C4-2B (cell line): ENCODE data around the gene TPX2.

ENCODE experiments used
- H3K27ac ChIP-seq: fragments of 450-650 bp; 2 replicates; pipeline ENCODE4 v1.5.1; 2017
- ZFX ChIP-seq: fragments of 450-650 bp; IDR thresholded peaks from 2 replicates; pipeline ENCODE4 v1.6.1; 2017
- TF ChIP-seq, protein P1 (sequence below): fragments of 450-650 bp; conservative IDR thresholded peaks from 2 replicates; pipeline ENCODE4 v1.5.1; 2017; ENCODE audit warnings: mild to moderate bottlenecking

Gene TPX2

DNA sequence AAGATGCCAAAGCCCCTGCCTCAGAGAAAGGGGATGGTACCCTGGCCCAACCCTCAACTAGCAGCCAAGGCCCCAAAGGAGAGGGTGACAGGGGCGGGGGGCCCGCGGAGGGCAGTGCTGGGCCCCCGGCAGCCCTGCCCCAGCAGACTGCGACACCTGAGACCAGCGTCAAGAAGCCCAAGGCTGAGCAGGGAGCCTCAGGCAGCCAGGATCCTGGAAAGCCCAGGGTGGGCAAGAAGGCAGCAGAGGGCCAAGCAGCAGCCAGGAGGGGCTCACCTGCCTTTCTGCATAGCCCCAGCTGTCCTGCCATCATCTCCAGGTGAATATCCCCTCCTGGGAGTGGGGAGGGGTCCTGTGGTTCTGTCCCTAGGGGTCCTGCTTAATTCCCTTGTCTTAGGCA lies 81.1 kb downstream of the TPX2 start:
- no peak overlapping the region for H3K27ac ChIP-seq
- TF ChIP-seq, protein P1, sequence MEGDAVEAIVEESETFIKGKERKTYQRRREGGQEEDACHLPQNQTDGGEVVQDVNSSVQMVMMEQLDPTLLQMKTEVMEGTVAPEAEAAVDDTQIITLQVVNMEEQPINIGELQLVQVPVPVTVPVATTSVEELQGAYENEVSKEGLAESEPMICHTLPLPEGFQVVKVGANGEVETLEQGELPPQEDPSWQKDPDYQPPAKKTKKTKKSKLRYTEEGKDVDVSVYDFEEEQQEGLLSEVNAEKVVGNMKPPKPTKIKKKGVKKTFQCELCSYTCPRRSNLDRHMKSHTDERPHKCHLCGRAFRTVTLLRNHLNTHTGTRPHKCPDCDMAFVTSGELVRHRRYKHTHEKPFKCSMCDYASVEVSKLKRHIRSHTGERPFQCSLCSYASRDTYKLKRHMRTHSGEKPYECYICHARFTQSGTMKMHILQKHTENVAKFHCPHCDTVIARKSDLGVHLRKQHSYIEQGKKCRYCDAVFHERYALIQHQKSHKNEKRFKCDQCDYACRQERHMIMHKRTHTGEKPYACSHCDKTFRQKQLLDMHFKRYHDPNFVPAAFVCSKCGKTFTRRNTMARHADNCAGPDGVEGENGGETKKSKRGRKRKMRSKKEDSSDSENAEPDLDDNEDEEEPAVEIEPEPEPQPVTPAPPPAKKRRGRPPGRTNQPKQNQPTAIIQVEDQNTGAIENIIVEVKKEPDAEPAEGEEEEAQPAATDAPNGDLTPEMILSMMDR: no peak
- TF ChIP-seq ZFX: no peak

DNA sequence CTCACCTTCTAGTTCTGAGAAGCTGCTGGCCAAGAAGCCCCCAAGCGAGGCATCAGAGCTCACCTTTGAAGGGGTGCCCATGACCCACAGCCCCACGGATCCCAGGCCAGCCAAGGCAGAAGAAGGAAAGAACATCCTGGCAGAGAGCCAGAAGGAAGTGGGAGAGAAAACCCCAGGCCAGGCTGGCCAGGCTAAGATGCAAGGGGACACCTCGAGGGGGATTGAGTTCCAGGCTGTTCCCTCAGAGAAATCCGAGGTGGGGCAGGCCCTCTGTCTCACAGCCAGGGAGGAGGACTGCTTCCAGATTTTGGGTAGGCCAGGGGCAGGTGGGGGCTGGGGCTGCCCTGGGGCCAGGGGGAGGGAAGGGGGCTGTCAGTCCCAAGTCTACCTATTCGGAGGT lies 82.3 kb downstream of the TPX2 start:
- H3K27ac ChIP-seq: no peak overlapping the region
- TF ChIP-seq, protein P1: no peak
- no peak for TF ChIP-seq ZFX

DNA sequence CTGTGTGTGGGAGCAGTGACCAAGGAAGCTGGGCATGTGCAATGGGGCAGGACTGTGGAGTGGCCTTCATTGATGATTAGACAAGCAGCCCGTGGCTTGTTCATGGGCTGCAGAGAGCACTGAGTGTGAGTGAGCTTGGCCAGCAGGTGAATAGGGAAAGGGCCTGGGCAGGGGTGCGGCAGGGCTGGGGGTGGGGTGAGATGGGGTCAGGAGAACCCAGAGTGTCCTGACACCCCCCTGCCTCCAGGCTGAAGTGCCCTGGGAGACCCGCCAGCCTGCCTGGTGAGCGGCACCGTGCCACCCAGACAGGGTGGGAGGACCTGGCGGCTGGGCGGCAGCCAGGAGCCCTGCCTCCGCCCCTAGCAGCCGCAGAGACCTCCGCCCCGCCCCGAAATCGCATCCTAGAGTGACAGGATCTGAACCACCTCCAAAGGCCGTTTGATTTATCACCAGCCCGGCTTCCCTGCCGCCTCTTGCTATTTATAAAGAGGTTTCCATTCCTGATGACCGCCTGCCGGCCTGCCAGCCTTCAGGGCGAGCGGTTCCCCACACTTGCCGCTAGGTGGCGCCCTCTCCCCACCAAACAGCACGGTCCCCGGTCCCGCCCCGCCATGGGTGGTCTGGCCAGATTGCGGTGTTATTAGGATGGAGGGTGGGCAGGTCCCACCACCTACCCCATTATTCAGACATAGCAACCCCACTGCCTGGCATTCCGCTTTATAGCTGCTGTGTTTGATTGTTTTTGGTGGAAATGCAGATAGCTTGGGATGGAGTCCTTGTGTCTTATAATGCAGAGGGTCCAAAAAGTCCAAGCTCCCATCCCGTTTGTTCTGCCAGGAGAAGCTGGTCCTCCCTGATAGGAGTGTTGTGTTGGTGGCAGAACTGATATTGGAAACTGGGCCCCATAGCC lies 83.6 kb downstream of the TPX2 start:
- TF ChIP-seq, protein P1: peak; percentile 98
- no peak for TF ChIP-seq ZFX
- H3K27ac ChIP-seq: no peak overlapping the region

GRCh38 chr20:31823360-31824124 lies 84.5 kb downstream of the TPX2 start:
- no peak overlapping the region for H3K27ac ChIP-seq
- TF ChIP-seq, protein P1: no peak
- TF ChIP-seq ZFX: no peak

GRCh38 chr20:31824125-31824485 lies 85.0 kb downstream of the TPX2 start:
- no peak overlapping the region for H3K27ac ChIP-seq
- TF ChIP-seq ZFX: no peak

DNA sequence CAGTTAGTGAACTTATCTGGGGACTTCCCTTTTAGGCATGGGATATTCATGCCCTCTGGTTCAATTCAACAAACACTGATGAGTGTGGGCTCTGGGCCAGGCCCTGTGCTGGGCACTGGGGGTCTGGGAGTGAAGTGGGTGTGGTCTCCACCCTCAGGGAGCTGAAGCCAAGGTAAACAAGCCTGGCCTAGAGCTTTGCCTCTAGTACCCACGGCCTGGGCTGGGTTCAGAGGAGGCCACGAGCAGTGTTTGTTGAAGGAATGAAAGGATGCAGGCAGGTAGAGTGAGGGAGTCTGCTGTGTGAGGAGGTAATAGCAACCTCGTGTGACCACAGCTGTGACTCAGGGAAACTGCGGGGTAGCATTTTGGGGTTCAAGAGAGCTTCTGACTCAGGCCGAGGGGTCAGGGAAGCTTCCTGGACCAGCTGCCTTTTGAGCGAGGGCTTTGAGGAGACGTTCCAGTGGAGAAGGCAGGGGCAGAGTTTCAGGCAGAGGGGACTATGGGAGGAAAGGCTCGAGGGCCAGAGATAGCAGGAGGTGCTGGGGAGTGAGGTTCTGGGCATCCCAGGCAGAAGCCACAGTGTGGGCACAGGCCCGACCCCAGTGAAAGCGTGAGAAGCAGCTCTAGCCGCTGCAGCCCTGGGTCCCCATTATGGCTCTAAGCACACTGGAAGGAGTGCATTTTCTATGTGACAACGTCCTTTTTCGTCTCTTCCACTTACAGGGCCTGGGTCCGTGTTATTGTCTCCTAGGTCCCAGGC lies 85.6 kb downstream of the TPX2 start:
- H3K27ac ChIP-seq: no peak overlapping the region
- TF ChIP-seq, protein P1: no peak
- TF ChIP-seq ZFX: no peak

- H3K27ac ChIP-seq: no peak overlapping the region
- TF ChIP-seq ZFX: no peak
- TF ChIP-seq, protein P1: no peak
These were observed 87.0 kb downstream of the TPX2 start for GRCh38 chr20:31826074-31826473.
